HG02884 (cell line): ENCODE measurements around the gene RBM39.
A peak's percentile ranks its signal among the peaks of the same experiment; 100 is the strongest.

Source experiments
- ATAC-seq: cut with Tn5 transposase; IDR thresholded peaks from one replicate; pipeline ENCODE4 v1.9.1; 2021; ENCODE audit warnings: mild to moderate bottlenecking, moderate library complexity; ENCODE audit not compliant: unreplicated experiment

The RBM39 gene

GRCh38 chr20:35680452-35681183 is 61.4 kb downstream of the RBM39 start:
- ATAC-seq, result no peak

GRCh38 chr20:35674921-35675320 is 67.1 kb downstream of the RBM39 start:
- no peak for ATAC-seq

GRCh38 chr20:35673884-35674283 is 68.2 kb downstream of the RBM39 start:
- no peak for ATAC-seq

GRCh38 chr20:35669681-35670080 is 72.4 kb downstream of the RBM39 start:
- ATAC-seq, result no peak

- ATAC-seq, result no peak
Measured at GRCh38 chr20:35669221-35669620, 72.8 kb downstream of the RBM39 start.

GRCh38 chr20:35665949-35666288 is 76.1 kb downstream of the RBM39 start:
- ATAC-seq, result no peak

- peak; percentile 65 for ATAC-seq
Measured at GRCh38 chr20:35664466-35665206, 77.4 kb downstream of the RBM39 start, which contains the start of the genes CPNE1 and RBM12. CPNE1 (minus strand) TSS chr20:35664900; CDS start chr20:35632923, 31,977 bp downstream. RBM12 (minus strand) TSS chr20:35664900; CDS start chr20:35655322, 9,578 bp downstream.

- ATAC-seq, result peak; percentile 26
Measured at GRCh38 chr20:35663516-35664465, 78.3 kb downstream of the RBM39 start.

- ATAC-seq, result no peak
Measured at GRCh38 chr20:35662551-35662950, 79.5 kb downstream of the RBM39 start.

GRCh38 chr20:35661908-35662307 is 80.2 kb downstream of the RBM39 start:
- no peak for ATAC-seq

- no peak for ATAC-seq
Measured at GRCh38 chr20:35661053-35661452, 81.0 kb downstream of the RBM39 start.

GRCh38 chr20:35660122-35660937 is 81.7 kb downstream of the RBM39 start:
- no peak for ATAC-seq

GRCh38 chr20:35657271-35657670 is 84.8 kb downstream of the RBM39 start:
- no peak for ATAC-seq

- no peak for ATAC-seq
Measured at GRCh38 chr20:35654415-35654814, 87.6 kb downstream of the RBM39 start.

GRCh38 chr20:35653893-35654292 is 88.2 kb downstream of the RBM39 start:
- no peak for ATAC-seq
